ENCODE data around the gene CLDN6. TPM values are rescaled to one million over a fixed set of nuclear protein-coding genes. Genes with fewer than 3 reads are reported as not detected.

The CLDN6 gene
- total RNA-seq, 1 experiment from 2014 or later, result 0.21 TPM

DNA sequence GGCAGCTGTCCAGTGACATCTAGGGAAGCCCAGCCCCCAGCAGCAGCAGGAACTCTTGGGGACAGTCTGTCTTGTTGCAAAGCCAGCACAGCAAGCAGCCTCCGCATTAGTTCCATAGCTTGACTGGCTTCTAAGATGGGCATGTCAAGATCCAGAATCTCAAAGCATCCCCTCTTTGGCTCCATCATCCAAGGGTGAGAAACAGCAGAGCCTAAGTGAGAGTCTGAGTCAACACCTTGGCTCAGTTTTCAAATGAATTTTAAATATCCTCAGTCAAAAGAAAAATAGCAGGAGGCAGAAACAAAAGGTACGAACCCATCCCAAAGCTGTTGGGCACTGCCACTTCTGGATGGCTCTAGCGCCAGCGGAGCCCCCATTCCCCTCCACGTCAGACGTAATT is 3.0 kb downstream of the CLDN6 start:
- DNase-seq (ENCODE audit: low spot score), result no peak
- H3K27ac ChIP-seq (ENCODE audit: low read depth, low read length, poor library complexity, severe bottlenecking), result no peak overlapping the region
- POLR2A ChIA-PET (ENCODE audit: low non-redundant PET), result no interaction called here
- H3K36me3 ChIP-seq (ENCODE audit: insufficient read depth, low read length, poor library complexity, severe bottlenecking), result no peaks in the 10 kb centered on the region
- H3K4me3 ChIP-seq (ENCODE audit: low read depth, low read length, poor library complexity, severe bottlenecking), result no peak overlapping the region
- H3K27me3 ChIP-seq (replicated peaks; ENCODE audit: insufficient read depth, low read depth, low read length, poor library complexity), result peaks cover 41% of the 10 kb centered on the region
- H3K4me1 ChIP-seq (ENCODE audit: insufficient read depth, low read length, poor library complexity, severe bottlenecking), result peaks cover 8% of the 10 kb centered on the region
- BruUV-seq (replicated peaks), result no TSS peak
- no peak for TF ChIP-seq EZH2 (IDR thresholded peaks at IDR 0.05; ENCODE audit: borderline replicate concordance, low read depth, low read length, poor library complexity, severe bottlenecking)
- TF ChIP-seq, protein P1, sequence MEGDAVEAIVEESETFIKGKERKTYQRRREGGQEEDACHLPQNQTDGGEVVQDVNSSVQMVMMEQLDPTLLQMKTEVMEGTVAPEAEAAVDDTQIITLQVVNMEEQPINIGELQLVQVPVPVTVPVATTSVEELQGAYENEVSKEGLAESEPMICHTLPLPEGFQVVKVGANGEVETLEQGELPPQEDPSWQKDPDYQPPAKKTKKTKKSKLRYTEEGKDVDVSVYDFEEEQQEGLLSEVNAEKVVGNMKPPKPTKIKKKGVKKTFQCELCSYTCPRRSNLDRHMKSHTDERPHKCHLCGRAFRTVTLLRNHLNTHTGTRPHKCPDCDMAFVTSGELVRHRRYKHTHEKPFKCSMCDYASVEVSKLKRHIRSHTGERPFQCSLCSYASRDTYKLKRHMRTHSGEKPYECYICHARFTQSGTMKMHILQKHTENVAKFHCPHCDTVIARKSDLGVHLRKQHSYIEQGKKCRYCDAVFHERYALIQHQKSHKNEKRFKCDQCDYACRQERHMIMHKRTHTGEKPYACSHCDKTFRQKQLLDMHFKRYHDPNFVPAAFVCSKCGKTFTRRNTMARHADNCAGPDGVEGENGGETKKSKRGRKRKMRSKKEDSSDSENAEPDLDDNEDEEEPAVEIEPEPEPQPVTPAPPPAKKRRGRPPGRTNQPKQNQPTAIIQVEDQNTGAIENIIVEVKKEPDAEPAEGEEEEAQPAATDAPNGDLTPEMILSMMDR (conservative IDR thresholded peaks at IDR 0.05; ENCODE audit: low read depth, low read length), result no peak
- CTCF ChIA-PET, result no interaction called here
- intact Hi-C loops (cut with micrococcal nuclease; ENCODE audit: unreplicated experiment), result no loop called here
- H3K9me3 ChIP-seq (ENCODE audit: low read depth, low read length, poor library complexity, severe bottlenecking), result no peaks in the 10 kb centered on the region

DNA sequence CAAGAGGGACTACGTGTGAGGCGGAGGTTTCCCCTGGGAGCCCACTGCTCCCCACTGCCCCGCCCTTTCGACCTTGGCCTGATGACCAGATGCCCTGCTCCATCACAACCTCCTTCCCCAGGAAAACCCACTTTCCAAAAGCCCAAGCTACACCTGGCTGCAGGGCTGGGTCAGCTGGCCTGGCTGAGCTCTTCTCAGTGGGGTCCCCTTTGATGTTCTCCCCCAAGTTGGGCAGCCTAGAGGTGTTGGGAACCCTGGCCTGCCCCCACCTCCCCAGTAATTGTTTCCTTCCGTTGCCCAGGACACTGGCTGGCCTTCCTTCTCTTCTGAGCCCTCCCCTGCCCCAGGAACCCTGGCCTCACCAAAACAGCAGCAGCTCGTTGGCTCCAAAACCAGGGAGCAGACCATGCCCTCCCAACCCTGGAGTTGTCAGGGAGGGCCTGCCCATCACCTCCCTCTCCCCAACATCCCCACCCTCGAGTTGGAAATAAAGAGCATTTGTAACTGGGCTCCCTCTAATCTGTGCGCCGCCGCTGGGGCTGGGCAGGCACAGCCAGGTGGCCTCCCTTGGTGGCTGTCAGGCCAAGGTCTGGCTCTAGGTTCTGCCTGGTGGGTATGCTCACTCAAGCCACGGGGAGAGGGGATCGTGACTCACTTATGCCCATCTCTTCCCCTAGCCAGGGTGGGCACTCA is 3.8 kb downstream of the CLDN6 start:
- H3K4me1 ChIP-seq (ENCODE audit: insufficient read depth, low read length, poor library complexity, severe bottlenecking), result peaks cover 8% of the 10 kb centered on the region
- intact Hi-C loops (cut with micrococcal nuclease; ENCODE audit: unreplicated experiment), result no loop called here
- no peaks in the 10 kb centered on the region for H3K36me3 ChIP-seq (ENCODE audit: insufficient read depth, low read length, poor library complexity, severe bottlenecking)
- no peak for TF ChIP-seq EZH2 (IDR thresholded peaks at IDR 0.05; ENCODE audit: borderline replicate concordance, low read depth, low read length, poor library complexity, severe bottlenecking)
- TF ChIP-seq, protein P1 (conservative IDR thresholded peaks at IDR 0.05; ENCODE audit: low read depth, low read length), result no peak
- DNase-seq (ENCODE audit: low spot score), result no peak
- H3K27me3 ChIP-seq (replicated peaks; ENCODE audit: insufficient read depth, low read depth, low read length, poor library complexity), result peaks cover 46% of the 10 kb centered on the region
- no peak overlapping the region for H3K4me3 ChIP-seq (ENCODE audit: low read depth, low read length, poor library complexity, severe bottlenecking)
- CTCF ChIA-PET, result no interaction called here
- no peak overlapping the region for H3K27ac ChIP-seq (ENCODE audit: low read depth, low read length, poor library complexity, severe bottlenecking)
- no TSS peak for BruUV-seq (replicated peaks)
- no peaks in the 10 kb centered on the region for H3K9me3 ChIP-seq (ENCODE audit: low read depth, low read length, poor library complexity, severe bottlenecking)
- POLR2A ChIA-PET (ENCODE audit: low non-redundant PET), result no interaction called here

DNA sequence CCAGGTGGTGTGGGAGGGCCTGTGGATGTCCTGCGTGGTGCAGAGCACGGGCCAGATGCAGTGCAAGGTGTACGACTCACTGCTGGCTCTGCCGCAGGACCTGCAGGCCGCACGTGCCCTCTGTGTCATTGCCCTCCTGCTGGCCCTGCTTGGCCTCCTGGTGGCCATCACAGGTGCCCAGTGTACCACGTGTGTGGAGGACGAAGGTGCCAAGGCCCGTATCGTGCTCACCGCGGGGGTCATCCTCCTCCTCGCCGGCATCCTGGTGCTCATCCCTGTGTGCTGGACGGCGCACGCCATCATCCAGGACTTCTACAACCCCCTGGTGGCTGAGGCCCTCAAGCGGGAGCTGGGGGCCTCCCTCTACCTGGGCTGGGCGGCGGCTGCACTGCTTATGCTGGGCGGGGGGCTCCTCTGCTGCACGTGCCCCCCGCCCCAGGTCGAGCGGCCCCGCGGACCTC is 4.5 kb downstream of the CLDN6 start:
- no peak for TF ChIP-seq EZH2 (IDR thresholded peaks at IDR 0.05; ENCODE audit: borderline replicate concordance, low read depth, low read length, poor library complexity, severe bottlenecking)
- TF ChIP-seq, protein P1 (conservative IDR thresholded peaks at IDR 0.05; ENCODE audit: low read depth, low read length), result no peak
- peaks cover 5% of the 10 kb centered on the region for H3K4me1 ChIP-seq (ENCODE audit: insufficient read depth, low read length, poor library complexity, severe bottlenecking)
- H3K27ac ChIP-seq (ENCODE audit: low read depth, low read length, poor library complexity, severe bottlenecking), result no peak overlapping the region
- intact Hi-C loops (cut with micrococcal nuclease; ENCODE audit: unreplicated experiment), result no loop called here
- H3K27me3 ChIP-seq (replicated peaks; ENCODE audit: insufficient read depth, low read depth, low read length, poor library complexity), result peaks cover 50% of the 10 kb centered on the region
- no peaks in the 10 kb centered on the region for H3K36me3 ChIP-seq (ENCODE audit: insufficient read depth, low read length, poor library complexity, severe bottlenecking)
- DNase-seq (ENCODE audit: low spot score), result no peak
- ChIA-PET CTCF (no interaction called here), POLR2A (ENCODE audit: low non-redundant PET) (no interaction called here)
- no peak overlapping the region for H3K4me3 ChIP-seq (ENCODE audit: low read depth, low read length, poor library complexity, severe bottlenecking)
- no peaks in the 10 kb centered on the region for H3K9me3 ChIP-seq (ENCODE audit: low read depth, low read length, poor library complexity, severe bottlenecking)
- no TSS peak for BruUV-seq (replicated peaks)
